C4-2B (cell line): ENCODE data around the gene RTP5.
"Not testable (repeated sequence)": the region's sequence is repeated elsewhere in the genome, so short reads cannot be mapped to it uniquely, and the experiment has no call there.

ENCODE experiments used
- H3K27ac ChIP-seq: fragments of 450-650 bp; 2 replicates; pipeline ENCODE4 v1.5.1; 2017
- CTCF ChIP-seq: fragments of 450-650 bp; conservative IDR thresholded peaks from 2 replicates; pipeline ENCODE4 v1.5.1; 2017; ENCODE audit warnings: mild to moderate bottlenecking
- ZFX ChIP-seq: fragments of 450-650 bp; IDR thresholded peaks from 2 replicates; pipeline ENCODE4 v1.6.1; 2017

The RTP5 gene

GRCh38 chr2:241871538-241872312, 2.2 kb downstream of the RTP5 start:
- TF ChIP-seq ZFX, result no peak
- no peak for TF ChIP-seq CTCF
- no peak overlapping the region for H3K27ac ChIP-seq

- no peak for TF ChIP-seq CTCF
- no peak for TF ChIP-seq ZFX
- no peak overlapping the region for H3K27ac ChIP-seq
Measured at GRCh38 chr2:241872313-241872642, 2.7 kb downstream of the RTP5 start.

GRCh38 chr2:241873081-241873802, 3.7 kb downstream of the RTP5 start:
- H3K27ac ChIP-seq, result no peak overlapping the region

GRCh38 chr2:241873803-241874110, 4.2 kb downstream of the RTP5 start:
- TF ChIP-seq ZFX (no peak), CTCF (no peak)

More at GRCh38 chr2:241873081-241873802, 3.7 kb downstream of the RTP5 start:
- TF ChIP-seq ZFX (no peak), CTCF (no peak)

GRCh38 chr2:241874277-241874925, 4.9 kb downstream of the RTP5 start:
- no peak overlapping the region for H3K27ac ChIP-seq
- TF ChIP-seq ZFX (no peak), CTCF (no peak)

More at GRCh38 chr2:241873803-241874110, 4.2 kb downstream of the RTP5 start:
- no peak overlapping the region for H3K27ac ChIP-seq

- peak; percentile 82 for TF ChIP-seq CTCF
- not testable (repeated sequence) for H3K27ac ChIP-seq
Measured at GRCh38 chr2:241875754-241876527, 6.4 kb downstream of the RTP5 start.
